Stimulated activated CD8-positive, alpha-beta memory T cell treated with anti-CD3 and anti-CD28 coated beads, Interleukin-4, amount 100 ng/mL, for 1 hour (primary cell): ENCODE data around the gene SLC66A1.

Experiments
- DNase-seq, 2 donors: peaks; one replicate each; pipeline ENCODE4 v3.0.0-alpha.2; 2020; ENCODE audit warnings: low read depth in 2 of 2, low spot score in 1 of 2

Gene SLC66A1

DNA sequence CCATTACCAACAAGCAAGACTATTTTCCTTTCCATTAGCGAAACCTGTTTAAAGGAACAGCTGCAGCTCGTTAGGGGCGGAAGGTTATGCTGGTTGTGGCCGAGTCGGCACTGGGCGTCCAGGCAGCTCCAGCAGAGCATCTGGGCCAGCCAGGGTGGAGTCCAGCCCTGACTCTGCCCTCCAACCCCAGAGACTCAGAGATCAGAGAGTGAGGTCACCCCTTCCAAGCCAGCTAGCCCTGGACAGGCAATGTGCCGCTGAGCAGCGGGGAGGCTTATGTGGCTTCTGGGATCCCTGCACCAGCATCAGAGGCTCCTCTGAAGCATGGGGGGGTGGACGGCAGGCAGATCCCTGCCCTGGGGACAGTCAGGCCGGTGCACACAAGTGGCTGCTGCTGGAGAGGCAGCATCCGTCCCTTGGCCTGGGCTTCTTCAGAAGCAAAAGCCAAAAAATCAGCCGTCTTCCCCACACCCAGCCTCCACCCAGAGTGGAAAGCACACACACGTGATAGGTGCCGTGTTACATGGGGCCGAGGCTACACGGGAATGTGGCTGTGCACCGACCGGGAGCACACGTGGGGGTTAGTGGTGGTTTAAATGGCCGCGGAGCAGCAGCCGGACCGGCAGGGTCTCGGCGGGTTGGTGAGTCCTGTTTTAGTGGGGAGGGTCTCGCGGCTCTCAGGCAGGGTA lies 30.1 kb downstream of the SLC66A1 start:
- no peak for DNase-seq

GRCh38 chr1:19342894-19343616 lies 30.9 kb downstream of the SLC66A1 start:
- DNase-seq: no peak

GRCh38 chr1:19343617-19344350 lies 31.7 kb downstream of the SLC66A1 start:
- DNase-seq: no peak

GRCh38 chr1:19344372-19344810 lies 32.3 kb downstream of the SLC66A1 start:
- DNase-seq: no peak

GRCh38 chr1:19344831-19345230 lies 32.7 kb downstream of the SLC66A1 start:
- DNase-seq: no peak

DNA sequence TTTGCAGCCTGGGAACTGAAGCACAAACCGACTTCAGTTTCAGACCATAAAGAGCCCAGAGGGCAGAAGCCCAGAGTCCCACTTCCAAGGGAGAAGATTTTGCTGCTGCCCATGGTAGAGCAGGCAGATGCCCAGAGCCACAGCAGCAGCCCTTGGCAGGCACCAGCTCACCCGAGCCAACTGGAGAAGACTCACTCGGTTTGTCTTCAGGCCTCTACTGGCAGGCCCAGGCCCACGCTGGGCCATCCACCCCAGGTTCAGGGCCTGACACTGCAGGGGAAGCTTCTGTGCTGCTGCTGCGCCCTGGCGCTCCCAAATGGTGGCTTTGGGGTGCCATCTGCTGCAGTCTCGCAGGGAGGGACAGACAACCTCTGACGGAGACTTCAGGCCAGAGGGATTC lies 33.3 kb downstream of the SLC66A1 start:
- DNase-seq: no peak

DNA sequence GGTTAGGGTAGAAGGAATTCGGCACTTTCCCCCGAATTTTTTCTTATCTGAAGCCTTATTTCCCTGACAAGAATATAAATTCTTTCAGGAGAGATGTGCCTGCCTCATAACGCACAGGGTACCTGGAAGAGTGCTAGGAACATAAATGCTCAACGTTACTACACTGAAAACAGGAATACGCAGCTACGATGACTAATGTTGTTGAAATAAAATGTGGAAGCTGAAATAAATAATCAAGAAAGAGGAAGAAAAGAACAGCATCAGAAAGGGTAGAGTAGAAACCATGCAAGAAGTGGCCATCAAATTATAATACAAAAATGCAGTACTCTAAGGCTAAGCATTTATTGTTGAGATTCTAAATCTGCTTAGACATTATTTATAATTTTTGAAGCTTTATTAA lies 33.9 kb downstream of the SLC66A1 start:
- no peak for DNase-seq

- DNase-seq: no peak
Observed at GRCh38 chr1:19347533-19348172, 35.5 kb downstream of the SLC66A1 start.

GRCh38 chr1:19348441-19349198 lies 36.5 kb downstream of the SLC66A1 start:
- no peak for DNase-seq

DNA sequence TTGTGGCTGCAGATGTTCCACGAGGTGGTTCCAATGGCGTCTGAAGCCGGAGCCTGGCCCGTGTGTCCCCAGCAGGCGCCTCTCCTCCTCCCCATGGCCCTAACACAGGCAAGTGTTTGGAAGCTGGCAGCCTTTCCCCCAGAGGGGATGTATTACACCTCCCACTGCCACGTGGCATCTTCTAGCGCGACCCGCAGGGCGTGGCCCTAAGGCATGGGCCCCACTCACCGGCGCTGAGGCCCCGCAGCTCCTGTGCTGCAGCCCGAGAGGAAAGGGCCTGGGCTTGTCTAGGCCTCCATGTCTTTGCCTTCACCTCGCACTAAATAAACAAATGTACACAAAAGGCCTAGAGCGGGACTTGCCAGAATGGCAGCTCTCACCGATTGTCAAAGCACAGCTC lies 37.9 kb downstream of the SLC66A1 start:
- DNase-seq: no peak

GRCh38 chr1:19350566-19350965 lies 38.4 kb downstream of the SLC66A1 start:
- no peak for DNase-seq

GRCh38 chr1:19351873-19352272 lies 39.7 kb downstream of the SLC66A1 start:
- no peak for DNase-seq

DNA sequence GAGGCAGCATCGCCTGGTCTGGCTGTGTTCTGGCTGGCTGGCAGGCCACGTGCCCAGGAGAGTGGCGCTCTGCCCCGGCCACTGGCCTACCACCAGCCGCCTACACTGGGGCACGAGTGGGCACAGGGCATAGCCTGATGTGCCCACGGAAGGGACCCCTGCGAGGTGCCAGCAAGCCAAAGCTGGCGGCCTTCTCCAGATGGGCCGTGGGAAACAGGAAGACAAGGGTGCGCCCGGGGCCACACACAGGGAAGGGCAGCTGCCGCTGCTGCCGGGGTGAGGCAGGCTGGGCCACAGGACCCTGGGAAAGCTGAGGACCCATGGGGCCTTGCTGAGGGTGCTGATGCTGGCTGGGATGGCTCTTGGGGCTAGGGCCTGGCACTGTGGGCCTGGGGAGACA lies 40.7 kb downstream of the SLC66A1 start:
- DNase-seq: no peak

GRCh38 chr1:19353596-19353995 lies 41.5 kb downstream of the SLC66A1 start:
- no peak for DNase-seq

DNA sequence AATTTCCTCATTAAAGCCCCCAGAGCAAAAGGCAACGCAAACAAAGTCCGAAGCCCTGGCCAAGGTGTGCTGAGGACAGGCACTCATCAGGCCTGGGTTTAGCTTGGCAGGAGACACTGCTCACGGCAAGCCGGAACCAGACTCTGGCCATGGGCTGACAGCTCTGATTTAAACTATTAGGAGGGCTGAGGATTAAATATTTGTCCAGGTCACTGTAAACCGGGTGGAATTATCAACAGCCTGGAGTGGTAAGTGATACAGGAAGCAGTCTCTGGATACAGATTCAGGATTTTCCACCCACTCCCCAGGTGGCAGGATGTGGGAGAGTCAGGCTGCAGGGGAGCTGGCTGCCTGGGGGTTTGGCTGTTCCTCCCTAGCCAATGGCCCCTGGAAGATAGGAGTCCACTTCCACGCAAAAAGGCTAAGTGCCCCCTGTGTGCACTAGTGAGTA lies 42.4 kb downstream of the SLC66A1 start:
- DNase-seq: no peak

DNA sequence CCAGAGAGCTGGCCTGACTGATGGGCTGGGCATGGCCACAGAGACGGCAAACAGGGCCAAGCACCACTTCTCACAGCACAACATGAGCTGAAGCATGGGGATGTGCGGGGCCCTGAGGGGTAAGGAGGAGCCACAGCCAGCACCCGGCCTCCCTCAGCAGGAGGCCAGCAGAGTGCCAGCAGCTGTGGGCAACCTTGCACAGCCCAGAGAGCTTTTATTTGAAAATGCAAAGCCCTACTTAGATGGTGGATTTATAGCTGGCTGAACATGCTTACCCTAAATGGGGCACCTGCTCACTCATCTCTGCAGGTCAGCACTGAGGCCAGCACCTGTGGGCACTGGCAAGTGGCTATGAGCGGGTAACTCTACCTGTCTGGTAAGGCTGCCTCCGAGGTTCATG lies 44.1 kb downstream of the SLC66A1 start:
- DNase-seq: no peak

GRCh38 chr1:19357299-19357986 lies 45.3 kb downstream of the SLC66A1 start:
- DNase-seq: no peak

- DNase-seq: no peak
Observed at GRCh38 chr1:19358710-19359109, 46.6 kb downstream of the SLC66A1 start.

DNA sequence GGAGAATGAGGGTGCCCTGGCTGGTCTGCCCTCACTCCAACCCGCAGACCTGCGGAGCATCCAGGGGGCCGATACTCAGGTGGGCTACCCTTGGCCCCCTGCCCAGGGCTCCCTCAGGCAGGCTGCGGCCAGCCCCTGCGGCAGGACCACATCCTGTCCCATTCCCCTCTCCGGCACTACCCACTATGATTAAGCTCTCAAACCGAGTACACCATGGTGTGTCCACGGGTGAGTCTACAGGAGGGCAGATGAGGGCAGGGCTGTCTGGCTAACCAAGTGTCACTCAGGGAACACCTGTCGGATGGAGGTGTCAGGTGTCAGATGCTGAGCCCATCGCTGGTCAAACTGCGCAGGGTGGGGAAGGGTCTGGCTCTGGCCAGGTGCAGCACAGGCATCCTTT lies 47.2 kb downstream of the SLC66A1 start:
- no peak for DNase-seq

DNA sequence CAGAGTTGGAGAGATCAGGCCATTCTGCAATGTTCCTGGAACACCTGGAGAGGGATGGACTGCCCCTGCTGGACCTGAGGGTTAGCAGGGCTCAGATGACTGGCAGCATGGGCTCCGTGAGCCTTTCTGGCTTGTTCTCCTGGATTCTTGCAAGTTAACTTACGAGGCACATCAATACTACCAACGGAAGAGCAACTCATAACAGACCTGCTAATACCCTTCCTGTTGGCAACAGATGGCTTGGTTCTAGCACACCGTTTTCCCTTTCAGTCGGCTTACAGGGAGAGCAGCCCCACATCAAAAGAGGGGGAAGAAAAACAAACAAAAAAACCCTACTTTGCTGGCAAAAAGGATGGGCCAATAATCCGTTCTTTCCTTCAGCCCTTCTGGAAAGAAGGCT lies 47.9 kb downstream of the SLC66A1 start:
- no peak for DNase-seq
